AML-193 (cell line): ENCODE data around the gene SLC43A1.
A peak's percentile ranks its signal among the peaks of the same experiment; 100 is the strongest.

ENCODE experiments used
- DNase-seq, 2 experiments: peaks; one replicate each; lab custom pipeline; 2025; lab: John Stamatoyannopoulos, UW

Gene SLC43A1

GRCh38 chr11:57527056-57527631 is 11.6 kb upstream of the SLC43A1 start:
- DNase-seq = peak; percentile 54

- DNase-seq = no peak
Observed at GRCh38 chr11:57523419-57523818, 7.9 kb upstream of the SLC43A1 start.

GRCh38 chr11:57521116-57521515 is 5.6 kb upstream of the SLC43A1 start:
- no peak for DNase-seq

GRCh38 chr11:57516061-57516443 is 550 bp upstream of the SLC43A1 start:
- no peak for DNase-seq

- DNase-seq = peak; percentile 47 to 54
Observed at GRCh38 chr11:57514538-57515331, 767 bp downstream of the SLC43A1 start.

- peak in 1 of 2 experiments; percentile 44 for DNase-seq
Observed at GRCh38 chr11:57513911-57514537, 1.5 kb downstream of the SLC43A1 start.

- no peak for DNase-seq
Observed at GRCh38 chr11:57513452-57513795, 2.1 kb downstream of the SLC43A1 start.

- no peak for DNase-seq
Observed at GRCh38 chr11:57512646-57513451, 2.7 kb downstream of the SLC43A1 start.

GRCh38 chr11:57511741-57512430 is 3.6 kb downstream of the SLC43A1 start:
- DNase-seq = no peak

GRCh38 chr11:57508341-57509170 is 6.9 kb downstream of the SLC43A1 start:
- DNase-seq = no peak

GRCh38 chr11:57506522-57506921 is 9.0 kb downstream of the SLC43A1 start:
- no peak for DNase-seq

GRCh38 chr11:57504511-57504910 is 11.0 kb downstream of the SLC43A1 start:
- no peak for DNase-seq

GRCh38 chr11:57502870-57503269 is 12.6 kb downstream of the SLC43A1 start:
- no peak for DNase-seq

GRCh38 chr11:57502376-57502775 is 13.1 kb downstream of the SLC43A1 start:
- DNase-seq = no peak

GRCh38 chr11:57501953-57502352 is 13.5 kb downstream of the SLC43A1 start:
- DNase-seq = no peak

- DNase-seq = no peak
Observed at GRCh38 chr11:57500926-57501325, 14.6 kb downstream of the SLC43A1 start.

GRCh38 chr11:57500515-57500914 is 15.0 kb downstream of the SLC43A1 start:
- DNase-seq = no peak

GRCh38 chr11:57499983-57500461 is 15.5 kb downstream of the SLC43A1 start:
- DNase-seq = no peak

- DNase-seq = no peak
Observed at GRCh38 chr11:57499413-57499982, 16.0 kb downstream of the SLC43A1 start.

- DNase-seq = no peak
Observed at GRCh38 chr11:57498540-57498939, 17.0 kb downstream of the SLC43A1 start.
